ENCODE data around the gene SNRNP35.
"Not testable (repeated sequence)": the region's sequence is repeated elsewhere in the genome, so short reads cannot be mapped to it uniquely, and the experiment has no call there.

SNRNP35 gene, protein sequence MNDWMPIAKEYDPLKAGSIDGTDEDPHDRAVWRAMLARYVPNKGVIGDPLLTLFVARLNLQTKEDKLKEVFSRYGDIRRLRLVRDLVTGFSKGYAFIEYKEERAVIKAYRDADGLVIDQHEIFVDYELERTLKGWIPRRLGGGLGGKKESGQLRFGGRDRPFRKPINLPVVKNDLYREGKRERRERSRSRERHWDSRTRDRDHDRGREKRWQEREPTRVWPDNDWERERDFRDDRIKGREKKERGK

DNA sequence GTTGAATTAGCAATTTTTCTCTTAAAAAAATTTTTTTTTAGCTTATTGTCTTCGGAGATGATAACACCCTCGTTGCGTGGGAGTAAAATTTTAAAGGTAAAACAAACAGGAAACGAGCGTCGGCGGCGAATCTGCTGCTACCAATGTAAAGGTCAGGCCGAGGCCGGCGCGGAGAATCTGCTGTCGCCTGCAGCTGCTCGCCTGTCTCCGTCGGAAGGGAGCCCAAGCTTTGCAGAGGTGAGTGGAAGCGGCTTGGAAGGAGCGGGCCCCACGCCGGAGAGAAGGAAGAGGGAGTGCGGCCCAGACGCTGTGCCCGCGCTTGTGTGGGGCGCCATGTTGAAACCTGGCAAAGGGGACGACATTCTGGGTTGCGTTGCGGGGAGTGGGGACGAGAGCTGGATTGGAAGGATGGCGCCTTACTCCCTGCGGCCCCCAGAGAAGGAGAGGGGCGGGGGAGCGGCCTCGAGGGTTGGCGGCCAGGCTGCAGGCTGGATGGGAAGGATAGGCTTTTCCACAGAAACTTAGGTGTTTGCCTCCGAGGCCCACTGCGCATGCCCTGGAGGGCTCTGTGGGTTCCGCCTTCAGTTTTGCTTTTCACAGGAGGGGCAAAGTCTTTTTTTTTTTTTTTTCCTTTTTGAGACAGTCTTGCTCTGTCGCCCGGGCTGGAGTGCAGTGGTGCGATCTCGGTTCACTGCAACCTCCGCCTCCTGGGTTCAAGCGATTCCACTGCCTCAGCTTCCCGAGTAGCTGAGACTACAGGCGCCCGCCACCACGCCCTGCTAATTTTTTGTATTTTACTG is at the start of gene SNRNP35:
SNRNP35 (plus strand) TSS at position 160 of the 800 bp plus-strand sequence. CDS start 7,402 bp downstream, outside the sequence.
- peak; percentile 72 to 75 for DNase-seq (ENCODE audit: low read depth in 2 of 2)

- not testable (repeated sequence) for DNase-seq (ENCODE audit: low read depth in 2 of 2)
Observed at GRCh38 chr12:123408619-123409018, 49.3 kb upstream of the SNRNP35 start.

DNA sequence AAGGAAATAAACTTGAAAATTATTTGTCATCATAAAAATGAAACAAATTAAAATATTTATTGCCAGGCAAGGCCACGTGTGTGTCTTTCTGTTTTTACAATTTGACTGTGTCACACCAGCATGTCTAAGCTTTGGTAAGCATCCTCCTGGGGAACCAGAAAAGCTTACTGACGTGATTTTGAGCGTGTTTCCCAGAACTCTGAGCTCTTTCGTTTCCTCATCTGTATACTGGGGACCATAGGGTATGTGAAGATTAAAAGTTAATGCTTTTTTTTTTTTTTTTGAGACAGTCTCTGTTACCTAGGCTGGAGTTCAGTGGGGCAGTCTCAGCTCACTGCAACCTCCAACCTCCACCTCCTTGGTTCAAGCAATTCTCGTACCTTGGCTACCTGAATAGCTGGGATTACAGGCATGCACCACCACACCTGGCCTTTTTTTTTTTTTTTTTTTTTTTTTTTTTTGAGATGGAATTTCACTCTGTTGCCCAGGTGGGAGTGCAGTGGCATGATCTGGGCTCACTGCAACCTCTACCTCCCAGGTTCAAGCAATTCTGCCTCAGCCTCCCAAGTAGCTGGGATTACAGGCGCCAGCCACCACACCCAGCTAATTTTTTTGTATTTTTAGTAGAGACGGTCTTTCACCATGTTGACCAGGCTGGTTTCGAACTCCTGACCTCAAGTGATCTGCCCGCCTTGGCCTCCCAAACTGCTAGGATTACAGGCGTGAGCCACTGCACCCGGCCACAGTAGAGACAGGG is 48.5 kb upstream of the SNRNP35 start:
- DNase-seq (ENCODE audit: low read depth in 2 of 2): not testable (repeated sequence)

DNA sequence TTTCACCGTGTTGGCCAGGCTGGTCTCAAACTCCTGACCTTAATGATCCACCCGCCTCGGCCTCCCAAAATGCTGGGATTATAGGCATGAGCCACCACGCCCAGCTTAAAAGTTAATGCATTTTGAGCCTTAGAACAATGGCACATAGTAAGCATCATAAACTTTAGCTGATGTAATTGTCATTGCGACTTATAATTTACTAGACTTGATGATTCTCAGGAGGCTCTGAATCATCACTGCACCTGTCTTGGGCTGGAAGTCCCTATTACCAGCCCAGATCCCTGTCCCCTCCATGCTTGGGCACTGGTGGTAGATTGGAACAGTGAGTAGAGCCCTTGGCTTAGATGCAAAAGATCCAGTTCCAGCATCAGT is 47.9 kb upstream of the SNRNP35 start:
- DNase-seq (ENCODE audit: low read depth in 2 of 2): no peak

- DNase-seq (ENCODE audit: low read depth in 2 of 2): no peak
Observed at GRCh38 chr12:123421314-123421713, 36.6 kb upstream of the SNRNP35 start.

DNA sequence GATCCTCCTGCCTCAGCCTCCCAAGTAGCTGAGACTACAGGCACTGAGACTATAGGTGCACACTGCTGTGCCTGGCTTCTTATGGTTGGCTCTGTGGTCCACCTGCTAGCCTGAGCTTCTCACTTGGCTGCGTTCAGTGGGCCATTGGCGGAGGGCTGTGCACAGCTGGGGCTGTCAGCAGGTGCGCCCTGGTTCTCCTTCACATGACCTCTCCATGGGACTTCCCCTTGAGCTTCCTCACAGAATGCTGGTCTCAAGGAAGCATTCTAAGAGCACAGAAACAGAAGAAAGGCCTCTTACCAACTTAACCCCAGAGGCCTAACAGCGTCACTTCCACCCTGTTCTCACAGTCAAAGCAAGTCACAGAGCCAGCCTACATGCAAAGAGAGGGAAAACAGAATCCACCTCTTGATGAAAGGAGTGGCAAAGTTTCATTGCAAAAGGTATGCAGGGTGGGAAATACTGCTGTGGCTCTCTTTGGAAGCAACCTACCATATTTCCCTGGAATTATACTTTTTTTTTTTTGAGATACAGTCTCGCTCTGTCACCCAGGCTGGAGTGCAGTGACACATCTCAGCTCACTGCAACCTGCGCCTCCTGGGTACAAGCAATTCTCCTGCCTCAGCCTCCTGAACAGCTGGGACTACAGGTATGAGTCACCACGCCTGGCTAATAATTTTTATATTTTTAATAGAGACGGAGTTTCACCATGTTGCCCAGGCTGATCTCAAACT is 30.7 kb upstream of the SNRNP35 start:
- DNase-seq (ENCODE audit: low read depth in 2 of 2): no peak

DNA sequence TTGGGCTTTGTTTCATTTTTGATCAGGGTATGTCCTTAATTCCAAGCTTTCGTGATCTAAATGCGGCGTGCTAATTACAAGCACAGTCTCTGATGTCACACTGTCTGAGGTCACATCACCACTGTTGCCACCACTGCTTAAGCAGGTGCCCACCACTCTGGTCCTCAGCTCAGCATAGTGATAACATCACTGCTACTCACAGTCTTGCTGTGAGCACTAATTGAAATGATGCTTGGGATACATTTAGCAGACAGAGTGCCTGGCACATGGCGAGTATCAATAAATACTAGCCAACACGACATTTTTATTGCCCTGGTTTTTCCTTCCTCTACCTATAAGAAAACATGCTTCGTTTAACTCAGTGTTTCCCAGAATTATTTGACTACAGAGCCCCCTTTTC is 29.3 kb upstream of the SNRNP35 start:
- DNase-seq (ENCODE audit: low read depth in 2 of 2): no peak

DNA sequence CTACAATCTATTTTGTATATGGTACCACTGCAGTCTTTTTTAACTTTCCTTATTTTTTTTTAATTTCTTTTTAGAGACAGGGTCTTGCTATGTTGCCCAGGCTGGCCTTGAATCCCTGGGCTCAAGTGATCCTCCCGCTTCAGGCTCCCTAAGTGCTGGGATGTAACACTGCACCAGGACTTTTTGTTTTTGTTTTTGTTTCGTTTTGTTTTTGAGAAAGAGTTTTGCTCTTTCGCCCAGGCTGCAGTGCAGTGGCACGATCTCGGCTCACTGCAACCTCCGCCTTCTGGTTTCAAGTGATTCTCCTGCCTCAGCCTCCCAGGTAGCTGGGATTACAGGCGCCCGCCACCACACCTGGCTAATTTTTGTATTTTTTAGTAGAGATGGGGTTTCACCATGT is 28.8 kb upstream of the SNRNP35 start:
- DNase-seq (ENCODE audit: low read depth in 2 of 2): not testable (repeated sequence)

- not testable (repeated sequence) for DNase-seq (ENCODE audit: low read depth in 2 of 2)
Observed at GRCh38 chr12:123431951-123432817, 25.8 kb upstream of the SNRNP35 start.

DNA sequence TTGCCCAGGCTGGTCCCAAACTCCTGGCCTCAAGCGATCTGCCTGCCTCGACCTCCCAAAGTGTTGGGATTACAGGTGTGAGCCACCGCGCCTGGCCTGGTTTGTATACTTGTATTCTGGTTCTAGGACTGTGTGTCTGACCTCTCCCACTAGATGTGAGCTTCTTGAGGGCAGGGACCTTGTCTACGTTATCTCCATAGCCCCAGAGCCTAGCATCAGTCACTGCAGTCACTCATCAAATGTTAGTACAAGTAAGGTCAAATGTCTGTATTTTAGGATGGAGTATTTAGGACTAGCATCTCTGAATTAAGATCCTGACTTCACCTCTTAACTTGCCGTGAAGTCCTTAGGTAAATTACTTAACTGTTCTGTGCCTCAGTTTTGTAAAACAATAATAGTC is 24.3 kb upstream of the SNRNP35 start:
- DNase-seq (ENCODE audit: low read depth in 2 of 2): no peak

- no peak for DNase-seq (ENCODE audit: low read depth in 2 of 2)
Observed at GRCh38 chr12:123435636-123436016, 22.3 kb upstream of the SNRNP35 start.

DNA sequence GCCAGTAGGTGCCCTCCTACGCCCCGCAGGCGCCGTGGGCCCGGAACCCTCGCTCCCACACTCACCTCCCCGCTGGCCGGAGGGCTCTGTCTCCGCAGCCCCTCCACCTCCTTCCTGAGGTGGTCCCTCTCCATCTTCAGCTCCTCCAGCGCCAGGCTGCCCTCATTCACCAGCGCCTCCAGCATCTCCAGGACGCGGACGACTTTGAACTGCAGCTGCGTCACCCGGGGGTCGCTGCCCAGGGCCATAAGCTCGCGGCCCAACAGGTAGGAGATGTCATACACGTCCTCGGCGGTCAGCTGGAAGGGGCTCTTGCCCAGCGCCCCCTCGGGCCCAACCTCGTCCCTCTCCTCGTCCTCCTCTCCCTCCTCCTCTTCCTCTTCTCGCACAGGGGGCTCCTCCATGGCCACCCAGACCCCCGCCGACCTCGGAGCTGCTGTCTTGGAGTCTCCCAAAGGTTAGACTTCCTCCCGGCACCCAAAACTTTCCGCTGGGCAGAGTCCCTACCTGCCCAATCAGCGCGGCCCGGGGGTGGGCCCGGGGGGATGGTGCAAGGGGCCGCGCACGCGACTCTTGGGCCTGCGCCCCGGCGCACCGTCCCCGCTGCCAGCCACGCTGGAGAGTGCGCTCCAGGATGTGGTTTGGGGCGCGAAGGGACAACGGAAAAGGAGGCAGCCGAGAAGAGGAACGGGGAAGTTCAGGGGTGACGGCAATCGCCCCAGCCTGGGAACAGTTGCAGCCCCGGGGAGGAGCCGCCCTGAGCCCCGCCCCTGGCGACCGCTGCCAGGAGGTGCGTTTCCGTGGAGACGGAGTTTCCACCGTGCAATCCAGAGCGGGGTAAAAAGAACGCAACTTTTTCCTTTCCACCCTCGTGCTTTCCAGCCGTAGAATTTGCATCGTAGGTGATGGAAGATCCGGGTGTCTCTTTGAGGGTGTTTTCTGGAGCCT is 21.6 kb upstream of the SNRNP35 start, which contains the start of gene RILPL2:
RILPL2 (minus strand) TSS at position 668 of the 948 bp plus-strand sequence; CDS start at position 404, 264 bp downstream.
- DNase-seq (ENCODE audit: low read depth in 2 of 2): peak; percentile 34 to 39

- DNase-seq (ENCODE audit: low read depth in 2 of 2): no peak
Observed at GRCh38 chr12:123441523-123442164, 16.3 kb upstream of the SNRNP35 start.

- no peak for DNase-seq (ENCODE audit: low read depth in 2 of 2)
Observed at GRCh38 chr12:123442774-123443173, 15.2 kb upstream of the SNRNP35 start.

GRCh38 chr12:123444092-123445026 is 13.6 kb upstream of the SNRNP35 start:
- DNase-seq (ENCODE audit: low read depth in 2 of 2): no peak

DNA sequence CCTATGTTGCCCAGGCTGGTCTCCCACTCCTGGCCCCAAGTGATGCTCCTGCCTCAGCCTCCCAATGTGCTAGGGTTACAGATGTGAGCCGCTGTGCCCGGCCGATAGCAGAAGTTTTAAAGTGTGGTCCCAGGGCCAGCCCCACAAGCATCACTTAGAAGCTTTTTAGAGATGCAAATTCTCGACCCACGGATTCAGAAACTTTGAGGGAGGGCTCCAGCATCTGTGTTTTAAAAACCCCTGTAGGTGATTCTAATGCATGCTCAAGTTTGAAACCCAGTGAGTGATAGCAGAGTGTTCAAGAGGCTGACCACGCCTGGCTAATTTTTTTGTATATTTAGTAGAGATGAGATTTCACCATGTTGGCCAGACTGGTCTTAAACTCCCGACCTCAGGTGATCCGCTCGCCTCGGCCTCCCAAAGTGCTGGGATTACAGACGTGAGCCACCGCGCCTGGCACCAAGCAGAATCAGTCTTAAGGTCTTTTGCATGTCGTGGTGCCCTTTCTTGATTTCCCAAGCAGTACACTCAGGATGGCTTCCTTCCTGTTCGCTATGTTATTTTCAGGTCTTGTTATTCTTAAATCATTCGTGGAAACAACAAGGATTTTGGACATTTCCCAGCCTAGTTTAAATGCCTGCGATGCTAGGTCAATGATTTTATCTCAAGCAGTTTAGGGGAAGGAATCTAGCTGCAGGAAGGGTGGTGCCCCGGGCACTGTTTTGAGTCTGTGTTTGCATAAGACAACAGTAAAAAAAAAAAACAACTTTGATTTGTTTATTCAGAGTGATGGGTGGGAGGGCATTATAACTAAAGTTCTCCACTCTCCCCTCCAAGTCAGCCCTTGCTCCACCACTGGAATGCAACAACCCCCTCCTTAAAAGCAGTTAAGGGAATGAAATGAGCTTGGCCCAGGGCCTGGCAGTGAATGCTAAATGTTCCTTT is 12.3 kb upstream of the SNRNP35 start:
- DNase-seq (ENCODE audit: low read depth in 2 of 2): no peak

DNA sequence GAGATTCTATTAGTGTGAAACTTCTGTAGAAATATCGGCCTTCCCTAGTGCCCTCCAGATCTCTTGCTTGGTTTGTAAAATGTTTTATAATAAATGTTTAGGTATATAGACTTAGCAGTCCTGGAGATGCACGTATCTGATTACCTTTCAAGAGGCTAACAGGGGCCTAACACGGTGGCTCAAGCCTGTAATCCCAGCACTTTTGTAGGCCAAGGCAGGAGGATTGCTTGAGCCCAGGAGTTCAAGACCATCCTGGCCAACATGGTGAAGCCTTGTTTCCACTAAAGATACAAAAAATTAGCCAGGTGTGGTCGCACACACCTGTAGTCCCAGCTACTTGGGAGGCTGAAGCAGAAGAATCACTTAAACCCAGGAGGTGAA is 11.6 kb upstream of the SNRNP35 start:
- DNase-seq (ENCODE audit: low read depth in 2 of 2): no peak
